Testis (tissue), 3 donors: ENCODE measurements around the gene STYXL1. TPM values are rescaled to one million over a fixed set of nuclear protein-coding genes. Genes with fewer than 3 reads are reported as not detected.

Experiments
- DNase-seq: peaks from one replicate; pipeline ENCODE4 v3.0.0-alpha.2; 2019
- H3K27ac ChIP-seq, 2 donors: fragments of 200-600 bp; sonication (generic); one replicate each; pipeline ENCODE4 v1.5.1; 2019
- H3K27me3 ChIP-seq: fragments of 200-600 bp; sonication (generic); one replicate; pipeline ENCODE4 v1.5.1; 2019
- H3K36me3 ChIP-seq: fragments of 200-600 bp; sonication (generic); one replicate; pipeline ENCODE4 v1.5.1; 2017; ENCODE audit warnings: low read depth; ENCODE audit errors: missing control alignments
- H3K4me1 ChIP-seq: fragments of 200-600 bp; sonication (generic); one replicate; pipeline ENCODE4 v1.5.1; 2019
- H3K4me3 ChIP-seq, 2 donors: fragments of 200-600 bp; sonication (generic); one replicate each; pipeline ENCODE4 v1.5.1; 2017 to 2019
- H3K9me3 ChIP-seq: fragments of 200-600 bp; sonication (generic); one replicate; pipeline ENCODE4 v1.5.1; 2017
- CTCF ChIP-seq, 3 experiments: fragments of 450-650 bp in 2 of 3; fragments of 200-600 bp in 1 of 3; sonication (generic) in 1 of 3; IDR thresholded peaks; one replicate each; pipeline ENCODE4 v1.5.1; 2016 to 2019; ENCODE audit warnings: antibody characterized with exemption in 3 of 3, mild to moderate bottlenecking in 2 of 3, moderate library complexity in 1 of 3
- POLR2A ChIP-seq: fragments of 450-650 bp; IDR thresholded peaks from one replicate; pipeline ENCODE4 v1.6.1; 2017; ENCODE audit warnings: antibody characterized with exemption, mild to moderate bottlenecking, moderate library complexity
- WGBS, 2 donors: methylation state at CpG; one replicate each; pipeline ENCODE4 v1.1.5; 2018; 5-methylcytosine and 5-hydroxymethylcytosine counted together
- intact Hi-C: fragments of 100-400 bp; cut with DNase I; formaldehyde crosslinking; loops from one replicate; pipeline ENCODE4 v1.15.1; 2023; ENCODE audit warnings: low total_unique reads
- polyA plus RNA-seq: library from polyadenylated mRNA; stranded (reverse); fragments of 350-450 nt; fragmentation: Illumina TruSeq; extraction: RNeasy Lipid Tissue Mini Kit (QIAGEN cat#74804); gene quantifications from one replicate; pipeline ENCODE4 v1.2.3, GENCODE V29; 2014; ENCODE audit warnings: low read depth, low replicate concordance; ENCODE audit not compliant: insufficient read depth
- total RNA-seq, 2 donors: library from RNA; depleted of rRNA; stranded (reverse); fragments of >200 nt; gene quantifications; one replicate each; pipeline ENCODE4 v1.2.3, GENCODE V29; 2016

STYXL1 gene
- total and polyA plus RNA-seq, 3 donors from 2014 or later = 47.0 to 122 (median 48.3) TPM

DNA sequence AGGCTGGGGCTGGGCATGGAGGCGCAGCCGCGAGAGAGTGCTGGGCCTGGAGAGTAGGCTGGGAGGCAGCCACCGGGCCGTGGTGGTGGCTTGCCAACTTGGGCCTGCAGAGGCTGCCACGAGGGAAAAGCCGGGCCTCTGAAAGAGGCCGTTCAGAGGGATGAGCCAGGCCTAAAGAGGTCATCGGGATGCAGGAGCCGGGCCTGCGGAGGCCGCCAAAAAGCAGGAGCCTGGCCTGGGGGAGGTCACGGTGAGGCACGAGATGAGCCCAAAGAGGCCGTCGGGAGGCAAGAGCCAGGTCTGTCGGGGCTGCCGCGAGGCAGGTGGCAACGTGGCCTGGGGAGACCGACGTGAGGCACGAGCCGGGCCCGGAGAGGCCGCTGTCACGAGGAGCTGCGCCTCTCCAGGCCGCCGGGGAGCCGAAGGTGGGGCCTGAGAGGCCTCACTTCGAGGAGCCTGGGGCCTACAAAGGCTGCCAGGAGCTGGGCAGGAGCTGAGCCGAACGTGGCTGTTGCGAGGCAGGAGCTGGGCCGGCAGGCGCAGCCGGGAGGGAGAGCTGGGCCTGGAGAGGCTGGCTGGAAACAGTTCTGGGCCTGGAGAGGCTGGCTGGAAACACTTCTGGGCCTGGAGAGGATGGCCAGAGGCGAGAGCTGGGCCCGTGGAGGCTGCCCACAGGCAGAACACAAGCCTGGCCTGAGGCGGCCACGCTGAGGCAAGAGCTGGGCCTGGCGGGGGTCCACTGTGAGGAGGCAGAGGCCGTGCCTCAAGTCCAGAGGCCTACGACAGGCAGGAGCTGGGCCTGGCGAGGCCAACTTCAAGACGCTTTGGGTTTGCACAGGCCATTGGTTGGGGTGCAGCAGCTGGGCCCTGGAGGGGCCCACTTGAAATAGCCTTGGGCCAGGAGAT is 24.7 kb upstream of the STYXL1 start:
- WGBS, 2 donors = 96% methylated on average over 45 of the region's 47 CpGs
- H3K27ac ChIP-seq = no peak overlapping the region
- no peaks in the 10 kb centered on the region for H3K9me3 ChIP-seq
- H3K4me3 ChIP-seq = no peak overlapping the region
- H3K4me1 ChIP-seq = peaks cover 9% of the 10 kb centered on the region
- no peaks in the 10 kb centered on the region for H3K36me3 ChIP-seq
- no peaks in the 10 kb centered on the region for H3K27me3 ChIP-seq
- intact Hi-C loops = no loop called here
- TF ChIP-seq CTCF (IDR thresholded peaks at IDR 0.05) = no peak
- DNase-seq = no peak

GRCh38 chr7:76071316-76072242 is 23.8 kb upstream of the STYXL1 start:
- no peaks in the 10 kb centered on the region for H3K36me3 ChIP-seq
- DNase-seq = peak; percentile 43
- H3K4me3 ChIP-seq = no peak overlapping the region
- TF ChIP-seq POLR2A (no peak), CTCF (IDR thresholded peaks at IDR 0.05) (no peak)
- peak overlapping the region in 1 of 2 donors; percentile 77 for H3K27ac ChIP-seq
- intact Hi-C loops = no loop called here
- 80 to 86% methylated on average over 21 to 47 of the region's 47 CpGs for WGBS, 2 donors
- no peaks in the 10 kb centered on the region for H3K27me3 ChIP-seq
- H3K4me1 ChIP-seq = peaks cover 9% of the 10 kb centered on the region
- no peaks in the 10 kb centered on the region for H3K9me3 ChIP-seq

DNA sequence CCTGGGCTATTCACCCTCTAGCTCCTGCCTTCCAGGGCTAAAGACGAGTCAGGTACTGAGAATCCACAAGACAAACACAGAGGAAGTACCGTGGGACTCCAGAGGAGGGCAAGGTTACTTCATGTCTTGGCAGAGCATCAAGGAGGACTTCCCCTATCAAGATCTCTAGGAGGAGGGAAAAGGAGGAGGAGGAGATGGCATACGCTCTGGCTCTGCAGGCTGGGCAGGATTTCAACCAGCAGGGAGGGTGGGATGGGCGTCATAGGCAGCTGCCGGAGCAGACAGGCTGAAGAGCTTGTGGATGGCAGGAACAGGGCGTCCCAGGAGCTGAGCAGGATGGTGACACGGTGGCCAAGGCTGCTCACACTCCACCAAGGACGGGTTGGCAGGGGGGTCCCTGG is 21.4 kb upstream of the STYXL1 start:
- Histone ChIP-seq H3K4me3 (no peak overlapping the region), H3K36me3 (no peaks in the 10 kb centered on the region), H3K9me3 (no peaks in the 10 kb centered on the region), H3K4me1 (peaks cover 9% of the 10 kb centered on the region), H3K27ac (peak overlapping the region in 1 of 2 donors; percentile 47), H3K27me3 (no peaks in the 10 kb centered on the region)
- DNase-seq = peak; percentile 91
- intact Hi-C loops = no loop called here
- 40 to 43% methylated on average over 8 of the region's 8 CpGs for WGBS, 2 donors
- TF ChIP-seq POLR2A = no peak
- peak in 2 of 3 experiments; percentile 10 to 27 for TF ChIP-seq CTCF (IDR thresholded peaks at IDR 0.05)

DNA sequence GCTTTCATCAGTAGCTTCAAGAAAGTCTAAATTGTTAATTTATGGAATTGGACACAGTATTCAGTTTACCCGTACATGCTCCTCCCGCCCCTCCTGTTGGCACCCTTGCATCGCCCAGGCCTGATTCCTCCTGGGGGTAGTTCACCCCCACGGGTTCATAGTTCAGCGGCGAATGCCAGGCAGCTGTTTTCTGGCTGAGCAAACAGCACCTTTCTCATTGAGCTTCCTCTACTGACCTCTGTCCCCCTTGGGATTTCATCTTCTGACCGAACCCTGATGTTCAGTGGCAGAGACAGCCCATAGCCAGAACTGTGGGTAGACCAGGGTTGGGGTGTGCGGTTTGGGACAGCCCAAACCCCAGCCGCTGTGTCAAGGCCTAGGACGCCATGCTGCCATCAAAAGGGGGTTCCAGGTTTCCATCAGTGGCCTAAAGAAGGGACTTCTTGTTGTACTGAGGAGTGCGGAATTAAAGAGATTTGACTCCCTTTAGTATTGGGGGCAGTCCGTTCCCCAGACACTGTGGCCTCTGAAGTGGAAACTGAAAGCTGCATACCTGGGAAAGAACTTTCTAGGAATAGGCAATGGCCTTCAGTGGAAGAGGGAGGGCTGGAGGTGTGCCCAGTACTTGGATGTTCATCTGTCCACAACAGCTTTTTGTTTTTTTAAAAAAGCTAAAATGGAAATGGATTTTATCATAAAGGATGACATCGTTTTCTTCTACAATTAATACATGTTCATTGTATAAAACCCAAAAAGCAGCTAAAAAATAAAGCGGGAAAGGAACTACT is 19.1 kb upstream of the STYXL1 start:
- Histone ChIP-seq H3K27ac (no peak overlapping the region), H3K27me3 (no peaks in the 10 kb centered on the region), H3K36me3 (no peaks in the 10 kb centered on the region), H3K4me3 (no peak overlapping the region), H3K9me3 (no peaks in the 10 kb centered on the region), H3K4me1 (peaks cover 9% of the 10 kb centered on the region)
- TF ChIP-seq POLR2A (no peak), CTCF (IDR thresholded peaks at IDR 0.05) (no peak)
- intact Hi-C loops = no loop called here
- 79 to 84% methylated on average over 12 to 14 of the region's 14 CpGs for WGBS, 2 donors
- DNase-seq = no peak
